Activated CD8-positive, alpha-beta memory T cell treated with anti-CD3 and anti-CD28 coated beads, Interleukin-2, amount 50 U/mL, for 48 hours (primary cell): ENCODE data around the gene PRPF6.
A peak's percentile ranks its signal among the peaks of the same experiment; 100 is the strongest.

Experiments
- DNase-seq: peaks from one replicate; pipeline ENCODE4 v3.0.0-alpha.2; 2020

PRPF6 gene

DNA sequence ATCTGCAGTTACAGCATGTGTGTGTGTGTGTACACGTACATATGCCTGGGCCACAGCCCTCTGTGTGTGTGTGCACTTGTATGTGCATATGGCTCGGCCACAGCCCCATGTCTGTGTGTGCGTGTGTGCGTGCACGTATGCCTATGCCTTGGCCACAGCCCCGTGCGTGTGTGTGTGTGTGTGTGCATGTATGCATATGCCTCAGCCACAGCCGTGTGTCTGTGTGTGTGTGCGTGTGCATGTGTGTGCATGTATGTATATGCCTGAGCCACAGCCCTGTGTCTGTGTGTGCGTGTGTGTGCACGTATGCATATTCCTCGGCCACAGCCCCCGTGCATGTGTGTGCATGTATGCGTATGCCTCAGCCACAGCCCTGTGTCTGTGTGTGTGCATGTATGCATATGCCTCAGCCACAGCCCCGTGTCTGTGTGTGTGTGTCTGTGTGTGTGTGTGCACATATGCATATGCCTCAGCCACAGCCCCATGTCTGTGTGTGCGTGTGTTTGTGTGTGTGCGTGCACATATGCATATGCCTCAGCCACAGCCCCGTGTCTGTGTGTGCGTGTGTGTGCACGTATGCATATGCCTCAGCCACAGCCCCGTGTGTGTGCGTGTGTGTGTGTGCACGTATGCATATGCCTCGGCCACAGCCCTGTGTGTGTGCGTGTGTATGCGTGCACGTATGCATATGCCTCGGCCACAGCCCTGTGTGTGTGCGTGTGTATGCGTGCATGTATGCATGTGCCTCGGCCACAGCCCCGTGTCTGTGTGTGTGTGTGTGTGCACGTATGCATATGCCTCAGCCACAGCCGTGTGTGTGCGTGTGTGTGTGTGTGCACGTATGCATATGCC is 40.4 kb downstream of the PRPF6 start:
- DNase-seq: no peak

DNA sequence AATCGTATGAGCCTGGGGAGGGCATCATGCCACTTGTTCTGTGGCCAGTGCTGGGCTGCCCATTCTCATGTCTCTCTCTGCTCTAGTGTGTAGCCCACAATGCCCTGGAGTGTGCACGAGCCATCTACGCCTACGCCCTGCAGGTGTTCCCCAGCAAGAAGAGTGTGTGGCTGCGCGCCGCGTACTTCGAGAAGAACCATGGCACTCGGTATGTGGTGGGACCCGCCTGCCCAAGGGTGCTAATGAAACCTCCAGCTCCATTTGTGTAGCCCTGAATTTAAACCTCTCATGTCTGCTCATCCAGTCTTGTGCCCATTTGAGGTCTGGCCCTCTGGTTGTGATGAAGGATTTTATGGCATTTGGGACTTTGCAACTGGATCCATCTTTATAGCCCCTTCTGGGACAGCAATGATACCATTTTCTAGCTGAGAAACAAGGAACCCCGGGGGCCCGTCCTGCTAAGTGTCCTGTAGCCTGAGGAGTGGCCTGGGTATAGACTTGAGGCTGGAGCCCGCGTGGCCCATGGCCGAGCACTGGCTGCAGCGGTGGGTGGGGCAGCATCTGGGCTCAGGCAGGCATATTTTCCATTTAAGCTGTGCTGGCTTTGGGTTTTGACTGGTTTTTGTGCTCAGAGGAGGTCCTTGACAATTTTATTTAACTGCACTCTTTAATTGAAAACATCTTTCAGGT is 41.9 kb downstream of the PRPF6 start:
- no peak for DNase-seq

DNA sequence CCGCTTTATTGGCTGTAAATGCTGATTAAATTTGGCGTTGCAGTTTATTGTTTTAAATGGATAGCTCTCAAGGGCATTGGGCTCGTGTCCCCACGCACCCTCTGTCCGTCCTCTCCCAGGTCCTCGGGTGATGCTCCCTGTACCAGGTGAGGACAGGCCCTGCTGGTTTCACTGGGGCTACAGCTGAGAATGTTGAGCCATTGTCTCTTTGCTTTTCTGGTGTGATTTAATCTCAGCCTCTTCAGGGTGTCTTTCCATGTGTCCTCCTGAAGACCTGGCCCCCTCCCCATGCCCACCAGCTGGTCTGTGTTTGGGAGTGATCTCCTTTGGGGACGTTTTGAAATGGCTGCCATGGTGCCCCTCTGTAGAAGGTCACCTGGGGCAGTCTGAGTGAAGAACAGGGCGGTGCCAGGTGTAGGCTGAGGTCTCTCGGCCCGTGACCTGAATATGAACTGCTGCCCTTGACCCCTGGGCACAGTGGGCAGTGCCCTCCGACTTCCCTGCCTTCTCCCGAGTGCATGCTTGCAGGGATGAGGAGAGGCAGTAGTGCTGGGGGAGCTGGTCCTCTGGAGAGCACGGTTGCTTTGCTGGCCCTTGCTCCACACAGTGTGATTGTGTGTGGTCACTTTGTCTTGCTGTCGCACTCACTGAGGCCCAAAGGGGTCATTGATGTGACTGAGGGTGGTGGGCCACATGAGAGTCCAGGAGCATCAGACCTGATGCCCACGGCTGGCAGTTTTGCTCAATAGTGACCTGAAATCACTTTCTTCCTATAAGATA is 42.6 kb downstream of the PRPF6 start:
- DNase-seq: no peak

DNA sequence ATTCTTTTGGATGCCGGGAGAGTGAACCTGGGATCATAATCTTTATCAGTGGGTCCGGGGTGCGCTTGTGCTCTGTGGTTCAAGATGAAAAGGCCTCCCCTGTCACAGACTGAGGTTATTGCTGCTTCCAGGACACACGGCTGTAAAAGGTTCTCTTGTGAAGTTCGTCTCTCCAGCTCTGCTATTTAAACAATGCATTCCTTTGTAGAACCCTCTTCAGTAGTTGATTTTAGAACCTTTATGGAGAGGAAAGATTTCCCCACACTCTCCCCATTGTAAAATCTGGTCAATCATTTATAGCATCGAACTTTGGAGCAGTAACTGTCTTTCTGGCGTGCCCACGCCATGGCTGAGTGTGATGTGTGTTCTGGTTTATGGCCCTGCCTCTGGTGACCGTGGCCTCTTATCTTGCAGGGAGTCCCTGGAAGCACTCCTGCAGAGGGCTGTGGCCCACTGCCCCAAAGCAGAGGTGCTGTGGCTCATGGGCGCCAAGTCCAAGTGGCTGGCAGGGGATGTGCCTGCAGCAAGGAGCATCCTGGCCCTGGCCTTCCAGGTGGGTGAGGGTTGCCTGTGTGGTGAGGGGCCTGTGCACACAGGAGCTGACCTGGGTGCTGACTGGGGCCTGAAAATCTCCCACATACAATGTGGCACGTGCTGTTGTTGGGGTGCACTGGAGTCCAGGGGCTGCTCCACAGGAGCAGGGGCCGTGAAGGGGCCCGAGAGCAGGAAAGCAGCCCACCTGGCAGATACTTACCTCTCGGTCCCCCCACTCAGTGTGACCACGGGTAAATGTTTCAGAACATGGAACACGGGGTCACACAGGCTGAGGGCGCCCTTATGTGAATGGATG is 43.4 kb downstream of the PRPF6 start:
- DNase-seq: no peak

DNA sequence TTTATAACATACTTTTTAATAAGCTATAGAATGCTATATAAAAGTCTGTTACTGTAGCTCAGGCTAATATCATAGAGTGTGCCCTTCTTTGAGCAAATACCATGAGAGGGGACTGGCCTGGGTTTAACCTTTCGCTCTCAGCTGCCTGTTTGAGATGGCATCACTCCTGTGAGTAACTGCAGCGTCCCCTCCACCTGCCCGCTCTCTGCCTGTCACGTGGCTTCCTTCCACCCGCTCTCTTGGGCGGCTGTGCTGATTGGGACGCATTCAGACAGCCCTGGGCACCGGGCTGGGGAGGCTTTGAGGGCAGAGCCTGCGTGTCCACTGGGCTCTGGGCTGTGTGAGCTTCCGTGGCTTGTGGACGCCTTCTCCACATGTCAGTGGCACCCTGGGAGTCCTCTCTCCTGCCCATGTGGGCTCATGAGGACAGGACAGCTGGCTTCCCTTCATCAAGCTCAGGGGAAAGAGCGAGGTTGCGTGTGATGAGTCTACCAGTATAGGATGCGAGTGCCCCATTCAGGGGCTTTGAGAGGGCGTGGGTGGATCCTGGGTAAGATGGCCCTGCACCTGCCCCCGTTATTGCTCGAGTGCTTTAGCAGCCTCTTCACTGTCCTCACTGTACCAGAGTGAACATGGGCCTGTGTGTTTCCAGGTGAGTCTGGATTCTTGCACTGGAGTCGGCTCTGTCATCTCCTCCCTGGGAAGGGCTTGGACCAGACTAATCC is 44.3 kb downstream of the PRPF6 start:
- DNase-seq: no peak

DNA sequence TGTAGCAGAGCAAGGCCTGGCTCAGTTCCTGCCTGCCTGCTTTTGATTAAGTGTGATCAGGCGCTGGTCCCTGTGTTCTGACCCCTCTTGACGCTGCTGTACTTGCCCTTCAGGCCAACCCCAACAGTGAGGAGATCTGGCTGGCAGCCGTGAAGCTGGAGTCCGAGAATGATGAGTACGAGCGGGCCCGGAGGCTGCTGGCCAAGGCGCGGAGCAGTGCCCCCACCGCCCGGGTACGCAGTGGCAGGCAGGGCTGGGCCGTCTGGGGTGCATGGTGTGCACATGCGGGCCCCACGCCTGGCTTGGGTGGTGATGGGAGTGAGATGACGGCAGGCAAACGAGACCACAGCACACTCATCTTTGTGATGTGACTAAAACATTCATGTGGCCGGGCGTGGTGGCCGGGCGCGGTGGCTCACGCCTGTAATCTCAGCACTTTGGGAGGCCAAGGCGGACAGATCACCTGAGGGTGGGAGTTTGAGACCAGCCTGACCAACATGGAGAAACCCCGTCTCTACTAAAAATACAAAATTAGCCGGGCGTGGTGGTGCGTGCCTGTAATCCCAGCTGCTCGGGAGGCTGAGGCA is 45.0 kb downstream of the PRPF6 start:
- DNase-seq: no peak

DNA sequence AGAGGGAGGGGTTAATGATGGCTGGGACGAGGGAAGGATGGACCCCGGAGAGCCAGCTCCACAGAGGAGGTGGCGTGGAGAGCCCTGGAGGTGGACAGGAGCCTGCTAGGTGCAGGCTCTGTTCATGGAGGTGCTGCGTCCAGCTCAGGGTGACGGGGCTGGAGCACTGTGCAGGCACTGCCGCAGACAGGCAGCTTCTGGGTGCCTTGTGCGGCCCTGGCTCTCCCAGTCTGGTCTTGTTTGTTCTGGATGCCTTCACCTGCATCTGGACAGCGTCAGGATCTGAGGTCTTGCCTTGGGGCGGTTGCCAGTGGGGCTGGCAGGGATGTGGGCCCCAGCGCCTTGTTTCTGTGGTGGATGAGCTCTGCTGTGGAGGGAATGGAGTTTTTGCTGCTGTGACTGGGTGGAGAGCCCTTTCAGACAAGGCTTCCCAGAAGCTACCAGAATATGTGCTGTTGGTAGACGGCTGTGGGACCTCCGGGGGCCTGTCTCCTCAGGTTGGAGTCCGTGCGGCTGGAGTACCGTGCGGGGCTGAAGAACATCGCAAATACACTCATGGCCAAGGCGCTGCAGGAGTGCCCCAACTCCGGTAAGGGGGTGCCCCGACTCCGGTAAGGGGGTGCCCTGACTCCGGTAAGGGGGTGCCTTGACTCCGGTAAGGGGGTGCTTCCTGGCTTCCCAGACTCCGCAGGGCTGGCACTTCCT is 47.2 kb downstream of the PRPF6 start:
- no peak for DNase-seq

DNA sequence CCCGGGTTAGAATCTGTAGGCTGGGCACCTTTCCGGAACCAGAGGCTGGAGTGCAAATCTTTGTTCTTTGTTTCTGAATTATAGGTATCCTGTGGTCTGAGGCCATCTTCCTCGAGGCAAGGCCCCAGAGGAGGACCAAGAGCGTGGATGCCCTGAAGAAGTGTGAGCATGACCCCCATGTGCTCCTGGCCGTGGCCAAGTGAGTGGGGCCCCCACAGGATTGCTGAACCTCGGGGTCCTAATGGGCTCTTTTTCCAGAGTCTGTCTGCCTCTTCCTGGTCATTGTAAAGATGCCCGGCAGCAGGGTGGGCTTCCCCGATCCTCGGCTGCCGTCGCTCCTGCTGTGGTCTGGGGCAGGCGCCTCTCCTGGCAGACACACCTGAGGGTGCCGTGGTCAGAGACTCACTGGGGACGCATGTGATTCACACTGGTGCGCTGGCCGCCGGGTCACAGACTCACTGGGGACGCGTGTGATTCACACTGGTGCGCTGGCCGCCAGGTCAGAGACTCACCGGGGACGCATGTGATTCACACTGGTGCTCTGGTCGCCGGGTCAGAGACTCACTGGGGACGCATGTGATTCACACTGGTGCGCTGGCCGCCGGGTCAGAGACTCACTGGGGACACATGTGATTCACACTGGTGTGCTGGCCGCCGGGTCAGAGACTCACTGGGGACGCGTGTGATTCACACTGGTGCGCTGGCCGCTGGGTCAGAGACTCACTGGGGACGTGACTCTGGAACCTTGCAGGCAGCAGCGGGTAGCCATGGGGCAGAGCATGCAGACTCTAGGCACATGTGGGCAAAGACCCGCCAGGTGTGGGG is 48.6 kb downstream of the PRPF6 start:
- no peak for DNase-seq

DNA sequence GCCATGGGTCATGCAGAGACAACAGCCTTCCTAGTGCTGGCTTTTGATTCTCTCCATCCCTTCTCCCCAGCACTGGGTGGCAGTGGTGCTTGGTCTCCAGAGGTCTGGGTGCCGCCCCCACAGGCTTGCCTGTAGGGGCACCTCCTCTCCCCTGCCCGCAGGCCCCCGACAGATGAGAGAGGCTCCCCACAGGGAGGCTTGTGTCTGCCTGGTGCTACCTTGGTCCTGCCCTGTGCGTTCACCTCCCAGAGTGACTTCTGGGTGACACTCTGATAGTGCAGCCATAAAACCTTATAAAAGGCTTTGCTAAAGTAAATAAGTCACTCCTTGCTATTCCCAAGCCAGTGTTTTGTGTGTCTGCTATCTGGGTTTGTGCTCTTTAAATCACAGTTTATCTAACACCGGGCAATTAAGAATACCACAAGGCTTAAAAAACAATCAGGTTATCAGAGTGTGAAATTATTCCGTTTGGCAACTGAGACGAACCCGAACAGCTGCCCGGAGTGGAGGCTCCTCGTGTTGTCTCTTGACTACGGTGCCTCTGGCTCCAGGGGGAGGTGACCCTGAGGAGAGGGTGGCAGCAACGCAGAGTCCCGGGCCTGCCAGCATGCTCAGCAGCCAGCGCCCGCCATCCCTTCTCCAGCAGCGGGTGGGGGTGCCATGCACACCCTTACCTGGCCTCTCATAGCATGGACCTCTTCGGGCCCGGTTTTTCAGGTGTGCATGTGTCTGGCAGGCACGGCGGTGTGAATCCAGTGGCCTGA is 49.6 kb downstream of the PRPF6 start:
- no peak for DNase-seq

DNA sequence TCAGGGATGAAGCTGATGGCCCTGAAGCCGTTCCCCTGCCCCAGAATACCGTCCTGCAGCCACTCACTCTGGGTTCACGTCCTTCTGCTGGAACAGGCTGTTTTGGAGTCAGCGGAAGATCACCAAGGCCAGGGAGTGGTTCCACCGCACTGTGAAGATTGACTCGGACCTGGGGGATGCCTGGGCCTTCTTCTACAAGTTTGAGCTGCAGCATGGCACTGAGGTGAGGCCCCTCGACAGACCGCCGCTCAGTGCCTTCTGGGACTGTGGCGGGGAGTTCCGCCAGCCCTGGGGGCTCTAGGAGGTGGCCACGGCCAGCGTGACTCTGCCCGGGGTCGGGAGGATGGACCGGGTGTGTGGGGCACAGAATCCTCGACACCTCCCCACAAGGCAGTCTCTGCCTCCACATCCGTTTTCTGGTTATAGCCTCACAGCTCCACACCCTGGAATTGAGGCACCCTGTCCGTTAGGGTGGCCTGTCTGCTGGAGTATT is 50.9 kb downstream of the PRPF6 start:
- DNase-seq: no peak

DNA sequence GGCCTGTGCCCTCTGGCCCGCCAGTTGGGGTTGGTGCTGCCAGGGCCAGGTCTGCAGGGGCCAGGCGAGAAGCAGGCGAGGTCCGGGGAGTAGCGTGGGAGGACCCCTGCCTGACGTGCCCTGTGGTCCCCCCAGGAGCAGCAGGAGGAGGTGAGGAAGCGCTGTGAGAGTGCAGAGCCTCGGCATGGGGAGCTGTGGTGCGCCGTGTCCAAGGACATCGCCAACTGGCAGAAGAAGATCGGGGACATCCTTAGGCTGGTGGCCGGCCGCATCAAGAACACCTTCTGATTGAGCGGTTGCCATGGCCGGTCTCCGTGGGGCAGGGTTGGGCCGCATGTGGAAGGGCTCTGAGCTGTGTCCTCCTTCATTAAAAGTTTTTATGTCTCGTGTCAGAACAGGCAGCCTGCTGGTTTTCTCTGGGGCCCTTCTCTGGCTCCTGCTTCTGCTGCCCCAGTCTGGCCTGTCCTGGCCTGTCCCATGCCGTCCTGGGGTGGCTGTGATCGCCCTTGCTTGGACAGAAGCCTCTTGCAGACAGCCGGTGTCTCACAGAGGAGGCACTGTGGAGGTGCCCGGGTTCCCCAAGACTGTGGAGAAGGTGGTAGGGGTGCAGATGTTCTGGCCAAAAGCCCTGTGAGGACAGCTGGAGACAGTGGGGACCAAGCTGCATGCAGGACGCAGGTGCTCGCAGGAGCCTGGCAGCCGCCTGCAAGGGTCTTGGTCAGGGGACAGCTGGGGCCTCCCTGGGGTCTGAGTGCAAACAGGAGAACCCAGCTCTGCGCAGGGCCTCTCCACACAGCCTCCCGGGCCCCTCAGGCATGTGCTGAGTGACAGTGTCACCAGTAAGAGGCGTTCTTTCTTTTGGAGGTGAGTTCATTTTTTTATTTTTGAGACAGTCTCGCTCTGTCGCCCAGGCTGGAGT is 52.0 kb downstream of the PRPF6 start:
- DNase-seq: no peak

DNA sequence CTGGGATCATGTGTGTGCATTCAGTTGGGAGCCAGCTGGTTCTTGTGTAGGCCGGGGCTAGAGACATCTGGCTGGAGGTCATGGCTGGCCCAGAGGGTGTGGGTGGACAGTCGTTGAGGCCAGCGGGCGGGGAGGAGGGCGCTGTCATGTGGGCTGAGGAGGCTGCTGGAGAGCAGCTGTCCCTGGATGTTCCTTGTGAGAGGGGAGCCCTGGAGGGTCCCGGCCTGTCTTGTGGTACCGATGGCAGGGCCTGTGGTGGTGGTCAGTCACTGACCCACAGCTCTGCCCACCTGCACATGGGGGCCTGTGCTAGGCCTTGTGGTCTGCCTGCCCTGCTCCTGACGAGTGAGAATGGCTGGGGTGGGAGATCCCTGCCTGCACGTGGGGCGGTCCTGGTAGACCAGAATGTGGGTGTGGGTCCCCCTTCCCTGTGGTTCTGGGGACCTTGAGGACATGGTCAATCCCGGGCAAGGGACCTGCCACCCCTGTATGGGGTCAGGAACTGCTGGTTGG is 53.1 kb downstream of the PRPF6 start:
- peak; percentile 53 for DNase-seq

DNA sequence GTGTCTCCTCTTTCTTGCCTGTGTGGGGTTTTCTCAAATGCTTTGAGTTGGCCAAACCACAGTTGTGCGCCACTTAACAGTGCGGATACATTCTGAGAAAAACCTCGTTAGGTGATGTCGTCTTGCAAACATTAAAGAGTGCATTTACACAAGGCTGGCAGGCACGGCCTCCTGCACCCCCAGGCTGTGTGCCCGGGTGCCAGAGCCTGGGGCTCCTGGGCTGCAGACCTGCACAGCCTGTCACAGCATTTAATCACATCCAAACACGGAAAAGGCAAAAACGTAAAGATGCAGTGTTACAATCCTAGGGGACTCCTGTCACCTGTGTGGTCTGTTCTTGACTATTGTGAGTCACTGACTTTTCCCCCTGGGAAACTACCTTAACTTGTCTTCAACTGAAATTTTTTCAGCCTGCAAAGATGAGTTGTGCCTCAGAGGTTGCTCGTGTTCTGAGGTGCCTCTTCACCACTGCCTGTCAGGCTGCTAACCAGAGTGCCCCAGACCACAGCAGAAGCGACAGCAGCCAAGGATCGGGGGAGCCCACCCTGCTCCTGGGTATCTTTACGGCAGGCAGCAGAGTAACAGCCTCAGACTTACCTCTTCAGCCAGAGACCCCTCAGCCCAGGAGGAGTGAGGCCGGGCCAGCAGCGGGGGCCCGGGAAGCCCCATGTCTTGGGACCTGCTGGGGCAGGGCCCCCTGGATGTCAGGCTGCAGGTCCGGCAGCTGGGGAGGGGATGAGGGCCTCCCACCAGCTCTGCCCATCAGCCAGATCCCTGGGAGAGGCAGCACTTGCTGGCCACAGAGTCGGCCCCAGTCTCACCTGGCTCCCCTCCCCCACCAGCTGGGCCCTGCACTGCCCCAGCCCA is 54.4 kb downstream of the PRPF6 start:
- DNase-seq: peak; percentile 72

DNA sequence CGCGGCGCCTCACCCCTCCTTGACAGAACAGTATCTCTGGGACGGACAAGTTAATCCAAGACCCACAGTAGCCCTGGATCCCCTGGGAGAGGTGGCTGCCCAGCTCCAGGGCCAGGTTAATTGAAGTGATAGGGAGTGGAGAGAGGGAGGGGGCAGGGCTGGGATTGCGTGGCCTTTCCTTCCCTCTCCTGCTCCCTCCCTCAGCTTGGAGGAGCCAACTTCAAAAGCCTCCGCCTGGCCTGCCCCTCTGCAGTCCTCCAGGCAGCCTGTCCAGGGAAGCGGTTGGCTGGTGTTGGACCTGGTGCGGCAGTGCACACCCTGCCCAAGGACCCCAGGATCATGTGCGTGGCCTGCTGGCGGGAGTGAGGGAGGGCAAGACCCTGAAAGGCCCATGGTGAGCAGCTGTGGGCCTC is 55.0 kb downstream of the PRPF6 start, which contains the start of gene C20orf204:
TSS of gene C20orf204 (plus strand) at position 250 of the 413 bp plus-strand sequence. CDS start at position 392, 142 bp downstream.
- DNase-seq: peak; percentile 54

DNA sequence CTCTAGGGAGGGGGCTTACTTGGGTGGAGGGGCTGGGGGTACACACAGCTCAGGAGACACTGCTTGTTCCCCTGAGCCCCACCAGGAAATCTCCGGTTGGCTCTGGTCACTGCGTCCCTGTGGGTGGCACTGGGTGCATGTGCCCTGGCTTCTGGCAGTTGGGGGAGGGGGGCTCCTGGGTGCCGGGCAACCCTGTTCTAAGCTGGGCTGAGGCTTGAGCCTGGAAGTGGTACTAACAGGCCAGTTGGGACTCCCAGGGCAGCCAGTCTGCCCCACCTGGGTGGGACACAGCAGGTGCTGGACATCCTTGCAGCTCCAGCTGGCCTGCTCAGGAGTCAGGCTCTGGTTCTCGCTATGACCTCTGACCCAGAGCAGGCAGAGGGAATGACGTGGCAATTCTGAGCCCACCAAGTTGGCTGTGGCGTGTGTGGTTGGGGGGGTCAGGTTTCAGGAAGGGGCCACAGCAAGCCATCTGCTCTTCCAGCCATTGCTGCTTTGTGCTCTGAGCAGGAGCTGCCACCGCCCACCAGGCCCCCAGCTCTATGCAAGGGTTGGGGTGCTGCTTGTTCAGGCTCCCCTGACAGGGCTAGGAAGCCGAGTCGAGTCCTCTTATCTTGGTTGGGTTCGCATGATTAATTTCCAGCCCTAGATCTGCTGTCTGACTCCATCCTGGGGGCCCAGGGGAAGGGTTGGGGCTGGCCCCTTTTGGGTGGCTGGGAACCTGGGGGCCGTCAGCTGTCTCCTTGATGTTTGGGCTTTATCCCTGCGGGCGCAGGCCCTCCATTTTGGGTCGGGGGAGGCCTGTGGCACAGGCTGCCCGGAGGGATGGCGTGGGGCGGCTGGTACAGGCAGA is 55.6 kb downstream of the PRPF6 start:
- peak; percentile 77 for DNase-seq

DNA sequence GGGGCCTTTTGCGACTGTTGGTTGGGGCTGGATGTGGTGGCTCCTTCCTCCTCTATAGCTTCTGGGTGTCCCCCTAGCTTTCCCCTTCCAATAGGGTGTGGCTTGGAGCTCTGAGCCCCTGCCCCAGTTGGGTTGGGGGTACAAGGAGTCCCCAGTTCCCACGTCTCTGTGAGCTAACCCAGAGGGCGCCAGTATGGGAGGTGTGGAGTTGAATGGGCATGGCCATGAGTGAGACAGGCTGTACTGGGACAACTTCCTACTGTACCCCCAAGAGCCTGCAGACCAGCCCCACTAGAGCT is 56.2 kb downstream of the PRPF6 start:
- no peak for DNase-seq
